ENCODE data around the gene SNTB2.
"Not testable (repeated sequence)": the region's sequence is repeated elsewhere in the genome, so short reads cannot be mapped to it uniquely, and the experiment has no call there.

The SNTB2 gene

DNA sequence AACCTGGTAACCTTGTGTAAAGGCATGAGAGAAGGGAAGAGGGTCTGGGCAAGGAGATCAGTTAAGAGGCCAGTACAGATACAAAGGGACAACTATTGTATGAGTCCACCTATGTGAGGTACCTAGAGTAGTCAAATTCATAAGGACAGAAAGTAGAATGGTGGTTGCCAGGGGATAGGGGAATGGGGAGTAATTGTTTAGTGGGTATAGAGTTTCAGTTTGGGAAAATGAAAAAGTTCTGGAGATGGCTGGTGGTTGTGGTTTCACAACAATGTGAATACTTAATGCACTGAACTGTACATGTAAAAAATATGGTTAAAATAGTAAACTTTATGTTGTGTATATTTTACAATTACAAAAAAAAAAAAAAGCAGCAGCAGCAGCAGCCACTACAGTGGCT, 49.4 kb downstream of the SNTB2 start:
- no peak for DNase-seq (ENCODE audit: low read depth)

DNA sequence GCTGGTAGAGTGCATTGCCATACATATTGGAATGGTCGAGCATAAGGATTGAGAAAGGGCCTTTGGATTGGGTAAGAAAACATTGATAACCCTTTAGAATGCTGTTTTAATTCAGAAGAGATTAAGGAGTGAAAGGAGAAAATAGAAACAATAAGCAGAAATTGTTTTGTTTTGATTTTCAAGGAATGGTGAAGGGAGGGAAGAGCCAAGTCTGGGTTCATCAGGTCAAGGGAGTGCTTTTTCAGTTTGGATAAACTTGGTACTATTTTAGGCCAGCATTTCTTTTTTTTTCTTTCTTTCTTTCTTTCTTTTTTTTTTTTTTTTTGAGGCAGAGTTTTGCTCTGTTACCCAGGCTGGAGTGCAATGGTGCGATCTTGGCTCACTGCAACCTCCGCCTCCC, 50.3 kb downstream of the SNTB2 start:
- no peak for DNase-seq (ENCODE audit: low read depth)

- DNase-seq (ENCODE audit: low read depth), result no peak
These were observed 52.9 kb downstream of the SNTB2 start for GRCh38 chr16:69239851-69240250.

DNA sequence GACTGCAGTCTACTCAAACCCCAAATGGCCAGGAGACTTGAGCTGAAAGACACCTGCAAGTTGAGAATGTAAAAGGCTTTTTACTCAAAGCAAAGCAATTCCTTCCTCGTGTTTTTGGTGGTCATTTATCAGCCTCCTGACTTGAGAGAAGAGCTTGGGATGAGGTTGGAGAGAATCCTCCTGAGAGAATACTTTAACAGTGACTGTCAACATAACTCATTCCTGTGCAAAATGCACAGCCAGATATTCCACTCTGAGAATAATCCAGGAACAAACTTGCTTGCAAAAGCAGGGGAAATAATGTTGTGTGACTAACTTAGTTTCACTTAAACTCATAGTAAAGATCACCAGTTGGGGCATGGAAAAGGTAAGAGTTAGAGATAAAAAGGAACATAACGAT, 53.4 kb downstream of the SNTB2 start:
- DNase-seq (ENCODE audit: low read depth), result no peak

- DNase-seq (ENCODE audit: low read depth), result no peak
These were observed 55.0 kb downstream of the SNTB2 start for GRCh38 chr16:69241926-69242325.

DNA sequence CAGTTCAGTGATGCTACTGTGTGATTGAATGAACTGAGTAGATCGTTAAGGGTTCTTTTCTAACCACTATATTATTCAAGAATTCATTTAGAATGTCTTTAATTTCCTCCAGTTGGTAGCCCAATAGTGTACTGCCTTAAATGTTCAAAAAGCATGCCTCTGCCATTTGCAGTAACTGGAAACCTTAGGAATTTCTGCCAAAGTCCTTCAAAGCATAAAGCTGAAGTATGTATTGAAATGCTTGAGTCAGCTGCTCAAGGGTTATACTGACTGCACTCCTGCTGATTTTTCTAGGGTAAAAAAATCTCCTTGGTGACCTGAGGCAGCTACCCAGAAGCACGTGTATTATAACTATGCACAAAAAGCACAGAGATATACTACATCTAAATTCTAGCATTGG, 56.5 kb downstream of the SNTB2 start:
- no peak for DNase-seq (ENCODE audit: low read depth)

DNA sequence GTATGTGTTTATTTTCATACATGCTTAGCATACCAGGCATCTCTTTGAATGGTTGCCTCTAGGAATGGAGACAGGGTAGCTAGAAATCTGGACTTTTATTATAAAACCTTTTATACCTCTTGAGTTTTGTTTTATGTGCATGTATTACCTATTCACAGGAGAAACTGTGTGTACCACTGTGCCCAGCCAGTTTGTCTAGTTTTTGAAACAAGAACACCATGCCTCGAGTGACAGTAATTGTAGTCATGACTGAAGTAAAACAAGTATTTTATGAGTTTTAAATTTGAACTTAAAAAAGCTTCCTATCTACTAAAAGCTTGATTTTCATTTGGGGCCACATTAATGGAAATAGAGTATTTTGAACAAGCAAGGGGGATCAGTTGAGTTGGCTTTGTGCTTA, 57.4 kb downstream of the SNTB2 start:
- DNase-seq (ENCODE audit: low read depth), result no peak

DNA sequence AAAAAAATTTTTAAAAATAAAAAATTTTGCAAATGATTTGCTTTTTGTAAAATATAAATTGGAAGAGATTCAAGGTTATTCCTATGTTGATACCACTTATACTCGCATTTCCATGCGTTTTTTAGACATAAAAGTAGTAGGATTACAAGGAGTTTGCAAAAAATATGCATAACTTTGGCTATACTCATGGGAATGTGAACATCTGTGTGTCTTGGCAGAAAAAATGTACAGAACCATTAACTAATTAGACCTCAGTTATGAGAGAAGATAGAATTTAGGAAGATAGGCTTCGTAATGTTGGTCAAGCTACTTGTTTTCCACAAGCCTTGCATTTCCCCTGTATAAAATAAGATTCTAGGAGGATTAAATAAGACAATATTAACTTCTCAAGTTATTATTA, 63.1 kb downstream of the SNTB2 start:
- no peak for DNase-seq (ENCODE audit: low read depth)

GRCh38 chr16:69253870-69254341, 66.9 kb downstream of the SNTB2 start:
- DNase-seq (ENCODE audit: low read depth), result no peak

DNA sequence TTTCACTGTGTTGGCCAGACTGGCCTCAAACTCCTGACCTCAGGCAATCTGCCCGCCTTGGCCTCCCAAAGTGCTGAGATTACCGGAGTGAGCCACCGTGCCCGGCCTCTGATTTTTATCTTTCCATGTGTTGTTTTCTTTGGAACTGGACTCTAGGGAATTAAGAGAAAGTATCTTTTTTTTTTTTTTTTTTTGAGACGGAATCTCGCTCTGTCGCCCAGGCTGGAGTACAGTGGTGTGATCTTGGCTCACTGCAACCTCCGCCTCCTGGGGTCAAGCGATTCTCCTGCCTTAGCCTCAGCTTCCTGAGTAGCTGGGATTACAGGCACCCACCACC, 72.4 kb downstream of the SNTB2 start:
- DNase-seq (ENCODE audit: low read depth), result not testable (repeated sequence)

- DNase-seq (ENCODE audit: low read depth), result no peak
These were observed 73.1 kb downstream of the SNTB2 start for GRCh38 chr16:69260019-69260418.

- no peak for DNase-seq (ENCODE audit: low read depth)
These were observed 73.5 kb downstream of the SNTB2 start for GRCh38 chr16:69260506-69260905.

GRCh38 chr16:69266334-69267063, 79.5 kb downstream of the SNTB2 start:
- no peak for DNase-seq (ENCODE audit: low read depth)

DNA sequence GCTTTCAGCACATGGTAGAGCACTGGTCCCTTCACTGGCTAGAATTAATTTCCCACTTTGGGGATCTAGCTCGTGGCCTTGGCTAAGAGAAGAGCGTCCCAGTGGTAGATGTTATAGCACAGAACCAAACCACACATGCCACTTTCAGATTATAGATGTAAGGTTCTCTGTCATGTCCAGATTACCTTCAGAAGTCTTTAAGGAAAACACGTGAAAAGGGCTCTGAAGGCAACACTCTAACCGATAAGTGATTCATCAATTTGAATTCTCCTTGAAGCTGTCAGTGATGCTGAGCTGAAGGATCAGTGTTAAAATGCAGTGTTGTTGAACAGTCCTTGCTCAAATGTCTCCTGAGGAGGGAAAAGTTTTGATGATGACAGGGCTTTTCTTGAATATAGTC, 80.7 kb downstream of the SNTB2 start:
- no peak for DNase-seq (ENCODE audit: low read depth)

GRCh38 chr16:69270395-69270794, 83.4 kb downstream of the SNTB2 start:
- no peak for DNase-seq (ENCODE audit: low read depth)

- DNase-seq (ENCODE audit: low read depth), result no peak
These were observed 83.9 kb downstream of the SNTB2 start for GRCh38 chr16:69270831-69271230.

- DNase-seq (ENCODE audit: low read depth), result no peak
These were observed 86.0 kb downstream of the SNTB2 start for GRCh38 chr16:69273009-69273408.

GRCh38 chr16:69274699-69275235, 87.8 kb downstream of the SNTB2 start:
- DNase-seq (ENCODE audit: low read depth), result no peak

GRCh38 chr16:69276148-69277115, 89.5 kb downstream of the SNTB2 start:
- DNase-seq (ENCODE audit: low read depth), result no peak

GRCh38 chr16:69277413-69277812, 90.4 kb downstream of the SNTB2 start:
- no peak for DNase-seq (ENCODE audit: low read depth)

DNA sequence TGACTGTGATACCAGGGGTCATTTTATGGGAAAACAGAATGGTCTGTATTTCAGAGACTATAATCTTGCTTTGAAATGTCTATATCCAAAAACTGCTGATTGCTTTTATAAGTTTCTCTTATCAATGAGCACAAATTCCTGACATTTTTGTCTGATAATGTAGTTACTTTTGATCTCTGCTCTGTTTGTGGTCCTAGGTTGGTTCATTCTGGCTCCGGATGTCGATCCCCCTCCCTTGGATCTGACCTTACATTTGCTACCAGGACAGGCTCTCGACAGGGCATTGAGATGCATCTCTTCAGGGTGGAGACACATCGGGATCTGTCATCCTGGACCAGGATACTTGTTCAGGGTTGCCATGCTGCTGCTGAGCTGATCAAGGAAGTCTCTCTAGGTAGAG, 96.9 kb downstream of the SNTB2 start:
- DNase-seq (ENCODE audit: low read depth), result no peak

DNA sequence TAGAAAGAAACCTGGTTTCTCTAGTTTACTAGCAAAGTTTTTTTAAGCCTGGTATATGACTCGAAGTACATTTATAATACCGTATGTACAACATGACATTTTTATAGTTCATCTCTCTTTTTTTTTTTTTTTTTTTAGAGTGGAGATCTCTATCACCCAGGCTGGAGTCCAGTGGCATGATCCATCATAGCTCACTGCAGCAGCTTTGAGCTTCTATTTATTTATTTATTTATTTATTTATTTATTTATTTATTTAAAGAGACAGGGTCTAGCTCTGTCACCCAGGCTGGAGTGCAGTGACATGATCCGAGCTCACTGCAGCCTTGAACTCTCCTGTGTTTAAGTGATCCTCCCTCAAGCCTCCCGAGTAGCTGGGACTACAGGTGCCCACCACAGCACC, 98.3 kb downstream of the SNTB2 start:
- no peak for DNase-seq (ENCODE audit: low read depth)
